A204.1 (cell line): Measurements from ENCODE around the gene LRRC3B.

Experiments
- FAIRE-seq: peaks from 2 replicates; lab custom pipeline; 2012; peaks lifted over from hg19 to GRCh38; lab: Jason Lieb, UNC

LRRC3B gene

GRCh38 chr3:26631390-26631738 lies 8.8 kb downstream of the LRRC3B start:
- FAIRE-seq = no peak

- no peak for FAIRE-seq
Measured at GRCh38 chr3:26634601-26635000, 12.0 kb downstream of the LRRC3B start.

GRCh38 chr3:26636096-26636727 lies 13.6 kb downstream of the LRRC3B start:
- no peak for FAIRE-seq

- no peak for FAIRE-seq
Measured at GRCh38 chr3:26637698-26638097, 15.1 kb downstream of the LRRC3B start.

- FAIRE-seq = no peak
Measured at GRCh38 chr3:26638113-26638512, 15.5 kb downstream of the LRRC3B start.

- FAIRE-seq = peak; percentile 80
Measured at GRCh38 chr3:26639339-26639738, 16.8 kb downstream of the LRRC3B start.

GRCh38 chr3:26647078-26647477 lies 24.5 kb downstream of the LRRC3B start:
- no peak for FAIRE-seq

GRCh38 chr3:26648461-26648860 lies 25.9 kb downstream of the LRRC3B start:
- no peak for FAIRE-seq

- no peak for FAIRE-seq
Measured at GRCh38 chr3:26652164-26652563, 29.6 kb downstream of the LRRC3B start.

GRCh38 chr3:26653811-26654425 lies 31.3 kb downstream of the LRRC3B start:
- no peak for FAIRE-seq

GRCh38 chr3:26655231-26655630 lies 32.7 kb downstream of the LRRC3B start:
- FAIRE-seq = no peak

- FAIRE-seq = no peak
Measured at GRCh38 chr3:26657348-26657976, 34.9 kb downstream of the LRRC3B start.

- no peak for FAIRE-seq
Measured at GRCh38 chr3:26668171-26668570, 45.6 kb downstream of the LRRC3B start.

- FAIRE-seq = no peak
Measured at GRCh38 chr3:26668696-26669095, 46.1 kb downstream of the LRRC3B start.

GRCh38 chr3:26675336-26675735 lies 52.8 kb downstream of the LRRC3B start:
- FAIRE-seq = no peak

- no peak for FAIRE-seq
Measured at GRCh38 chr3:26681632-26682031, 59.1 kb downstream of the LRRC3B start.

GRCh38 chr3:26682406-26682805 lies 59.8 kb downstream of the LRRC3B start:
- FAIRE-seq = no peak

- no peak for FAIRE-seq
Measured at GRCh38 chr3:26683902-26684301, 61.3 kb downstream of the LRRC3B start.

- no peak for FAIRE-seq
Measured at GRCh38 chr3:26687466-26687865, 64.9 kb downstream of the LRRC3B start.

GRCh38 chr3:26699553-26699952 lies 77.0 kb downstream of the LRRC3B start:
- no peak for FAIRE-seq

- no peak for FAIRE-seq
Measured at GRCh38 chr3:26703519-26703918, 80.9 kb downstream of the LRRC3B start.

- no peak for FAIRE-seq
Measured at GRCh38 chr3:26704736-26705135, 82.2 kb downstream of the LRRC3B start.

- no peak for FAIRE-seq
Measured at GRCh38 chr3:26708501-26708900, 85.9 kb downstream of the LRRC3B start.
